EL (cell line): ENCODE measurements around the gene TNKS1BP1.
"Not testable (repeated sequence)": the region's sequence is repeated elsewhere in the genome, so short reads cannot be mapped to it uniquely, and the experiment has no call there.

ENCODE experiments used
- DNase-seq: peaks from one replicate; pipeline ENCODE4 v3.0.0-alpha.2; 2016

Gene TNKS1BP1

GRCh38 chr11:57309106-57310059, 15.4 kb downstream of the TNKS1BP1 start:
- DNase-seq = no peak

GRCh38 chr11:57308426-57309060, 16.2 kb downstream of the TNKS1BP1 start:
- no peak for DNase-seq

GRCh38 chr11:57307666-57308270, 17.0 kb downstream of the TNKS1BP1 start:
- no peak for DNase-seq

- DNase-seq = no peak
These were observed 17.7 kb downstream of the TNKS1BP1 start for GRCh38 chr11:57306940-57307565.

- DNase-seq = no peak
These were observed 18.4 kb downstream of the TNKS1BP1 start for GRCh38 chr11:57306161-57306876.

- DNase-seq = no peak
These were observed 19.2 kb downstream of the TNKS1BP1 start for GRCh38 chr11:57305523-57305922.

- no peak for DNase-seq
These were observed 20.7 kb downstream of the TNKS1BP1 start for GRCh38 chr11:57303990-57304579.

GRCh38 chr11:57303280-57303989, 21.3 kb downstream of the TNKS1BP1 start:
- no peak for DNase-seq

- DNase-seq = no peak
These were observed 22.3 kb downstream of the TNKS1BP1 start for GRCh38 chr11:57302489-57302888.

- no peak for DNase-seq
These were observed 22.9 kb downstream of the TNKS1BP1 start for GRCh38 chr11:57301711-57302423.

GRCh38 chr11:57300785-57301184, 24.0 kb downstream of the TNKS1BP1 start:
- no peak for DNase-seq

- DNase-seq = no peak
These were observed 25.5 kb downstream of the TNKS1BP1 start for GRCh38 chr11:57299150-57299737.

- DNase-seq = no peak
These were observed 27.5 kb downstream of the TNKS1BP1 start for GRCh38 chr11:57297221-57297620.

GRCh38 chr11:57296205-57296604, 28.5 kb downstream of the TNKS1BP1 start:
- DNase-seq = not testable (repeated sequence)

- DNase-seq = peak; percentile 56
These were observed 30.3 kb downstream of the TNKS1BP1 start for GRCh38 chr11:57294225-57295131.

GRCh38 chr11:57290288-57290687, 34.5 kb downstream of the TNKS1BP1 start:
- peak; percentile 60 for DNase-seq

GRCh38 chr11:57288771-57289579, 35.8 kb downstream of the TNKS1BP1 start:
- DNase-seq = peak; percentile 77

- DNase-seq = no peak
These were observed 36.9 kb downstream of the TNKS1BP1 start for GRCh38 chr11:57287884-57288283.
